Colonic mucosa (tissue), 4 donors: Measurements from ENCODE around the gene KRTAP10-2. TPM values are rescaled to one million over a fixed set of nuclear protein-coding genes. Genes with fewer than 3 reads are reported as not detected.
"Not testable (repeated sequence)": the region's sequence is repeated elsewhere in the genome, so short reads cannot be mapped to it uniquely, and the experiment has no call there.

ENCODE experiments used
- DNase-seq: peaks from one replicate; pipeline ENCODE4 v3.0.0-alpha.2; 2020
- H3K27ac ChIP-seq: fragments of 200-600 bp; one replicate; pipeline ENCODE4 v1.8.0; 2021
- H3K27me3 ChIP-seq: fragments of 200-600 bp; one replicate; pipeline ENCODE4 v1.8.0; 2021
- H3K36me3 ChIP-seq: fragments of 200-600 bp; one replicate; pipeline ENCODE4 v1.8.0; 2021
- H3K4me1 ChIP-seq: fragments of 200-600 bp; one replicate; pipeline ENCODE4 v1.8.0; 2021; ENCODE audit warnings: mild to moderate bottlenecking
- H3K4me3 ChIP-seq: fragments of 200-600 bp; one replicate; pipeline ENCODE4 v1.8.0; 2021
- H3K9ac ChIP-seq, 2 donors: one replicate each; pipeline ENCODE4 v1.7.0; 2013; ENCODE audit warnings: control low read depth in 2 of 2, low read depth in 2 of 2, low read length in 2 of 2
- H3K9me3 ChIP-seq: fragments of 200-600 bp; one replicate; pipeline ENCODE4 v1.8.0; 2021
- intact Hi-C: fragments of 100-400 bp; cut with DNase I; formaldehyde crosslinking; loops from one replicate; pipeline ENCODE4 v1.14.1; 2022
- total RNA-seq, 2 donors: library from RNA; stranded (reverse); fragmentation: NEBNext Ultra II Directional in 1 of 2; extraction: Animal tissue kit (Norgen Biotek cat#: 25700) in 1 of 2; gene quantifications; one replicate each; pipeline ENCODE4 v1.2.1, GENCODE V29; 2021
- TF ChIP-seq, protein P1 (sequence below): fragments of 200-600 bp; IDR thresholded peaks from one replicate; pipeline ENCODE4 v1.8.0; 2022; ENCODE audit warnings: antibody characterized with exemption, mild to moderate bottlenecking
- donor health status: healthy.
- donor health status: DM: no; HTN: no; CAD: no.
- donor health status: DM: no; HTN: no; CAD: no.

The KRTAP10-2 gene
- total RNA-seq, 2 donors from 2014 or later = not detected

DNA sequence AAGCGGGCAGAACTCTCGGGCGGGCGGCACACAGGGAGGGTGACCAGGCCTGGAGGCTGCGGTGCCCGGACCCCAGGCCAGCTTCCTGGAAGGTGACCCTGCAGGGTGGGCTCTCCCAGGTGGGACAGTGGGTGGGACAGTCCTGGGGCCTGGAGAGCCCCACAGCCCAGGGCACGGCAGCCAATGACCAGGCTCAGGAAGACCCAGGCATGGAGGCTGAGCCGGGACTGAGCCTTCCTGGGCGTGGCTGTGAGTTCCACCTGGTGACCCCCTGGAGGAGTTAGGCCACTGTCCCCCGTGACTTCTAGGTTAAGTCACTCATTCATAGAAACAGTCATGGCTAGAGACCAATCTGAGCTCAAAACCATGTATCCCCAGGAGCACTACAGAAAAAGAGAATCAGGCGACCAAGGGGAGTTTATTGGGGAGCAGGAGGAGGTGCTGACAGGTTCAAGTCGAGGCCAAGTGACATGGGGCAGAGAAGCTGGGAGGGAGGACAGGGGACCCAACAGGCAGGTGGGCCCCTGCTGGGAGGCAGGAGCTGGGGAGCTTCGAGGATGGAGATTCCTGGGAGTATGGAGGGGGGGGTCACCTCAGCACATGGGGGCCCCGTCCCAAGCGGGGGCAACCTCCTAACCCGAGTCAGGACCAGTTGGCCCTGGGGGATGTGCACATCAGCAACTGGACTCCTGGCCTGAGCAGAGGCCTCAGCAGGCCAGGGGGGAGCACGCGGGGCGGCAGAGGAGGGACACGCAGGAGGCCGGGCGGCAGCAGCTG, 27.9 kb upstream of the KRTAP10-2 start:
- Histone ChIP-seq H3K4me3 (no peak overlapping the region), H3K27me3 (no peaks in the 10 kb centered on the region), H3K27ac (no peak overlapping the region), H3K9me3 (no peaks in the 10 kb centered on the region), H3K36me3 (no peaks in the 10 kb centered on the region), H3K4me1 (no peaks in the 10 kb centered on the region), H3K9ac (no peak overlapping the region)
- DNase-seq = no peak
- intact Hi-C loops = no loop called here
- TF ChIP-seq, protein P1, sequence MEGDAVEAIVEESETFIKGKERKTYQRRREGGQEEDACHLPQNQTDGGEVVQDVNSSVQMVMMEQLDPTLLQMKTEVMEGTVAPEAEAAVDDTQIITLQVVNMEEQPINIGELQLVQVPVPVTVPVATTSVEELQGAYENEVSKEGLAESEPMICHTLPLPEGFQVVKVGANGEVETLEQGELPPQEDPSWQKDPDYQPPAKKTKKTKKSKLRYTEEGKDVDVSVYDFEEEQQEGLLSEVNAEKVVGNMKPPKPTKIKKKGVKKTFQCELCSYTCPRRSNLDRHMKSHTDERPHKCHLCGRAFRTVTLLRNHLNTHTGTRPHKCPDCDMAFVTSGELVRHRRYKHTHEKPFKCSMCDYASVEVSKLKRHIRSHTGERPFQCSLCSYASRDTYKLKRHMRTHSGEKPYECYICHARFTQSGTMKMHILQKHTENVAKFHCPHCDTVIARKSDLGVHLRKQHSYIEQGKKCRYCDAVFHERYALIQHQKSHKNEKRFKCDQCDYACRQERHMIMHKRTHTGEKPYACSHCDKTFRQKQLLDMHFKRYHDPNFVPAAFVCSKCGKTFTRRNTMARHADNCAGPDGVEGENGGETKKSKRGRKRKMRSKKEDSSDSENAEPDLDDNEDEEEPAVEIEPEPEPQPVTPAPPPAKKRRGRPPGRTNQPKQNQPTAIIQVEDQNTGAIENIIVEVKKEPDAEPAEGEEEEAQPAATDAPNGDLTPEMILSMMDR = no peak

DNA sequence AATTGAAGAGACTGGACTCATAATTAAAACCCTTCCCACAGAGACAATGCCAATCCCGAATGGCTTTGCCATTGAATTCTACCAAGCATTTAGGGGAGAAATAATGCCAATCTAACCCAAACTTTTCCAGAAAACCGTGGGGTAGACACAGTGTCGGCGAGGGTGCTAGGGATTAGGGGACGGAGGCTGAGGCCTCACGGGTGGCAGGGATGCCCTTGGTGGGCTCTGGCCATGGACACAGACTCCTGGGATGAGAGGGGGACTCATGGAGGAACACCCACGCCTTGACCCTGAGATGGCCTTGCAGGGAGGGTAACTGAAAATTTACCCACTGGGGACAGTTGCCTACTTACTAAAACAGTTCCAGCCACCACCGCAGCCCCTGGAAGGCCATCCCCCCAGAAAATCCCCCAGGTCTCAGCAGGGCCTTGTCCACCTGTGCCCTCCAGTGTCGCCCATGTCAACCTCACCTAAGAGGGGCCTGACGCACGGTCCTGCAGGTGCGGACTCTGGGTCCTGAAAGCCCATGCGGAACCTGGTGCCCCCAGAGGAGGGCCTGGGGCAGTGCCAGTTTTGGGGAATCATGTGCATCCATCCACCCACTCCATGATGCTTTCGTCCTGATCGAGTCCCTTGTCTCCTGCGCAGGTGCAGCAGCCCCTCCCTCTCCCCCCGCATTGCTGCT, 27.2 kb upstream of the KRTAP10-2 start:
- intact Hi-C loops = no loop called here
- Histone ChIP-seq H3K9me3 (no peaks in the 10 kb centered on the region), H3K9ac (no peak overlapping the region), H3K4me1 (no peaks in the 10 kb centered on the region), H3K27me3 (no peaks in the 10 kb centered on the region), H3K4me3 (no peak overlapping the region), H3K36me3 (no peaks in the 10 kb centered on the region), H3K27ac (no peak overlapping the region)
- no peak for DNase-seq
- TF ChIP-seq, protein P1 = no peak

DNA sequence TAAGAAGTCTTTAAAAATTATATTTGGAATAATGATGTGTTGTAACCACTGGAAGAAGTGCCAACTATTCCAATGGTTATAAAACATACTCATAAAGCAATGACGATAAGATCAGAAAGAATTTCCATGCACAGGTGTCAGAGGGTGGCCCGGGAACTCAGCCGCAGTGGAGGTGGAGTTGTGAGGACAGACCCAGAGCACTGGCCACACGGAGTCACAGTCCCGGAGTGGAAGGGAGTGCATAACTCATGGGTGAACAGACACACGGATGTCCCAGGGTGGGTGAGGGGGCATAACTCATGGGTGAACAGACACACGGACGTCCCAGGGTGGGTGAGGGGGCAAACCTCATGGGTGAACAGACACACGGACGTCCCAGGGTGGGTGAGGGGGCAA, 24.7 kb upstream of the KRTAP10-2 start:
- H3K9me3 ChIP-seq = no peaks in the 10 kb centered on the region
- intact Hi-C loops = no loop called here
- TF ChIP-seq, protein P1 = no peak
- H3K27me3 ChIP-seq = no peaks in the 10 kb centered on the region
- no peaks in the 10 kb centered on the region for H3K4me1 ChIP-seq
- no peak overlapping the region for H3K27ac ChIP-seq
- no peaks in the 10 kb centered on the region for H3K36me3 ChIP-seq
- no peak overlapping the region for H3K4me3 ChIP-seq
- no peak overlapping the region for H3K9ac ChIP-seq
- no peak for DNase-seq

DNA sequence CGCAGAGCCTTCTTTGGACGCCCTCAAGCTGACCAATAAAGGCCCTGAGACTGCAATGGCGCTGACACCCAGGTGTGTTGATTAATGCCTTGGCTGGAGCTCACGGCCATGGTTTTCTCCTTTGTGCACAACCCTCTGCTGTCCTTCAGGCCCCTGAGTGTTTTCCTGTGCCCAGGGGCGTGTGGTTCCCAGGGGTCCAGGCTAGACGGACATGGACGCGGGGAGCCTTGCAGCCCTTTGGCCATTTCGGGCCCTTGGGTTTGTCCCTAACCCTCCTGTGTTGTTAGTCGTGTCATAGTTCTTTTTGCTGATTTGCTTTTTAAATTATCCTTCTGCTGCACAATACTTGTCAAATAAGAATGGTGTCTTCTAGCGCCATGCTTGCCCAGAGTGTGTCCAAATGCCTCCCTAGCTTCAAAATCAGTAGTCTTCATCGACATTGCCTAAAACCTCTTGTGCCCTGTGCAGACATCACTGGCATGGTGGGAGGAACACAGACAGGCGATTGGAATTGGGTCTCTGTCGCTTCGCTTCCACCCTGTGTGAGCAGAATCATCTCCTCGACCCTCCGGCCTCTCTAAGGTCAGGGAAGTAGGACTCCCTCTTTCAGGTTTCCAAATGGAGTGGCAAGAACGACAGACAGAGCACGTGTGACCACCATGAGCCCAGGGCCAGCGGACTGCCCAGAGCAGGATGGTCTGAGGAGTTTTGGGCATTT, 24.2 kb upstream of the KRTAP10-2 start:
- Histone ChIP-seq H3K9ac (no peak overlapping the region), H3K27me3 (no peaks in the 10 kb centered on the region), H3K4me3 (no peak overlapping the region), H3K27ac (no peak overlapping the region), H3K36me3 (no peaks in the 10 kb centered on the region), H3K4me1 (no peaks in the 10 kb centered on the region), H3K9me3 (no peaks in the 10 kb centered on the region)
- TF ChIP-seq, protein P1 = no peak
- intact Hi-C loops = no loop called here
- DNase-seq = no peak

DNA sequence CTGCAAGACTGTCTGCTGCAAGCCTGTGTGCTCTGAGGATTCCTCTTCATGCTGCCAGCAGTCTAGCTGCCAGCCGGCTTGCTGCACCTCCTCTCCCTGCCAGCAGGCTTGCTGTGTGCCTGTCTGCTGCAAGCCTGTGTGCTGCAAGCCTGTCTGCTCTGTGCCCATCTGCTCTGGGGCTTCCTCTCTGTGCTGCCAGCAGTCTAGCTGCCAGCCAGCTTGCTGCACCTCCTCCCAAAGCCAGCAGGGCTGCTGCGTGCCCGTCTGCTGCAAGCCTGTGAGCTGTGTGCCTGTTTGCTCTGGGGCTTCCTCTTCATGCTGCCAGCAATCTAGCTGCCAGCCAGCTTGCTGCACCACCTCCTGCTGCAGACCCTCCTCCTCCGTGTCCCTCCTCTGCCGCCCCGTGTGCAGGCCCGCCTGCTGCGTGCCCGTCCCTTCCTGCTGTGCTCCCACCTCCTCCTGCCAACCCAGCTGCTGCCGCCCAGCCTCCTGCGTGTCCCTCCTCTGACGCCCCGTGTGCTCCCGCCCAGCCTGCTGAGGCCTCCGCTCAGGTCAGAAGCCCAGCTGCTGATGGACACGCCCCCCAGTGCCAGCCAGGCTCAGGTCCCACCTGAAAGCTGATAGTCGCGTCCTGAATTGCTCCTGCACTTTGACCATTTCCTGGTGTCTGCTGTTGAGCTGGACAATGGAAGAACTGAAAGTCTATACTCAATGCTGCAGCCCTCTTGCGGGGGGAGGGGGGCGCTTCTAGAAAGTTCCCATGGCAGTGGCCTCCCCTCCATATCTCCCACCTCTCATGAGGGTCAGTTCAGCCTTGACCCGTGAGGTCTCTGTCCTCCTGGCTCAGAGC, 23.4 kb upstream of the KRTAP10-2 start:
- TF ChIP-seq, protein P1 = no peak
- Histone ChIP-seq H3K9me3 (no peaks in the 10 kb centered on the region), H3K9ac (no peak overlapping the region), H3K4me3 (peak overlapping the region; percentile 12), H3K27ac (no peak overlapping the region), H3K4me1 (no peaks in the 10 kb centered on the region), H3K36me3 (no peaks in the 10 kb centered on the region), H3K27me3 (no peaks in the 10 kb centered on the region)
- intact Hi-C loops = no loop called here
- DNase-seq = peak; percentile 72

DNA sequence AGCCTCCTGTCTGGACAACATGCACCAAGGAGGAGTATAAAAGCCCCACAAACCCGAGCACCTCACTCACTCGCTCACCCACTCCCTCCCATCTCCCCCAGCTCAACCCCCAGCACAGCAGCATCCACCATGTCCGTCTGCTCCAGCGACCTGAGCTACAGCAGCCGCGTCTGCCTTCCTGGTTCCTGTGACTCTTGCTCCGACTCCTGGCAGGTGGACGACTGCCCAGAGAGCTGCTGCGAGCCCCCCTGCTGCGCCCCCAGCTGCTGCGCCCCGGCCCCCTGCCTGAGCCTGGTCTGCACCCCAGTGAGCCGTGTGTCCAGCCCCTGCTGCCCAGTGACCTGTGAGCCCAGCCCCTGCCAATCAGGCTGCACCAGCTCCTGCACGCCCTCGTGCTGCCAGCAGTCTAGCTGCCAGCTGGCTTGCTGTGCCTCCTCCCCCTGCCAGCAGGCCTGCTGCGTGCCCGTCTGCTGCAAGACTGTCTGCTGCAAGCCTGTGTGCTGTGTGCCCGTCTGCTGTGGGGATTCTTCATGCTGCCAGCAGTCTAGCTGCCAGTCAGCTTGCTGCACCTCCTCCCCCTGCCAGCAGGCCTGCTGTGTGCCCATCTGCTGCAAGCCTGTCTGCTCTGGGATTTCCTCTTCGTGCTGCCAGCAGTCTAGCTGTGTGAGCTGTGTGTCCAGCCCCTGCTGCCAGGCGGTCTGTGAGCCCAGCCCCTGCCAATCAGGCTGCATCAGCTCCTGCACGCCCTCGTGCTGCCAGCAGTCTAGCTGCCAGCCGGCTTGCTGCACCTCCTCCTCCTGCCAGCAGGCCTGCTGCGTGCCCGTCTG, 22.5 kb upstream of the KRTAP10-2 start, which contains the start of gene KRTAP10-4:
KRTAP10-4 (plus strand) TSS at position 100 of the 827 bp plus-strand sequence; CDS start at position 130, 30 bp downstream.
- H3K27ac ChIP-seq, H3K9ac ChIP-seq, H3K27me3 ChIP-seq, DNase-seq, H3K4me1 ChIP-seq, intact Hi-C loops, H3K36me3 ChIP-seq, H3K9me3 ChIP-seq: not testable (repeated sequence)
- peak within 1 kb of the TSS; percentile 12 for H3K4me3 ChIP-seq
